ENCODE measurements around the gene CSTF1.

DNA sequence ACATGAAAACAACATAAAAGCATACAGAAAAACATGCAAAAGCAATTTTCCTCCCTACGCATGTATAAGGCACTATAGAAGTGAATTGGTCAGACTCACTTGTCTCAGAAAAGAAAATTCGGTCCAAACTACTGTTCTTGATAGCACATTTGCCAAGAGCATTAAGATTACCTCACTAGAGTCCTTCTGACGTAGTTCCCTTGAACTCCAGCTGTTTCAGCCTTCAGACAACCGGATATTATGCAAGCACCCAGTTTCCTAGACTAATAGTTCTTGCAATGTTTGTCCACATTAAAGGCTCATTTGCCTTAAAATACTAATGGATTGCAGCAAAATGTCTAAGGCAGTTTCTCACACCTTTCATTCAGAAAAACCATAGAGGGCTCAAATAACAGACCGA lies 17.1 kb downstream of the CSTF1 start:
- TF ChIP-seq, protein P1, sequence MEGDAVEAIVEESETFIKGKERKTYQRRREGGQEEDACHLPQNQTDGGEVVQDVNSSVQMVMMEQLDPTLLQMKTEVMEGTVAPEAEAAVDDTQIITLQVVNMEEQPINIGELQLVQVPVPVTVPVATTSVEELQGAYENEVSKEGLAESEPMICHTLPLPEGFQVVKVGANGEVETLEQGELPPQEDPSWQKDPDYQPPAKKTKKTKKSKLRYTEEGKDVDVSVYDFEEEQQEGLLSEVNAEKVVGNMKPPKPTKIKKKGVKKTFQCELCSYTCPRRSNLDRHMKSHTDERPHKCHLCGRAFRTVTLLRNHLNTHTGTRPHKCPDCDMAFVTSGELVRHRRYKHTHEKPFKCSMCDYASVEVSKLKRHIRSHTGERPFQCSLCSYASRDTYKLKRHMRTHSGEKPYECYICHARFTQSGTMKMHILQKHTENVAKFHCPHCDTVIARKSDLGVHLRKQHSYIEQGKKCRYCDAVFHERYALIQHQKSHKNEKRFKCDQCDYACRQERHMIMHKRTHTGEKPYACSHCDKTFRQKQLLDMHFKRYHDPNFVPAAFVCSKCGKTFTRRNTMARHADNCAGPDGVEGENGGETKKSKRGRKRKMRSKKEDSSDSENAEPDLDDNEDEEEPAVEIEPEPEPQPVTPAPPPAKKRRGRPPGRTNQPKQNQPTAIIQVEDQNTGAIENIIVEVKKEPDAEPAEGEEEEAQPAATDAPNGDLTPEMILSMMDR (IDR thresholded peaks at IDR 0.05): no peak
- TF ChIP-seq POLR2A (IDR thresholded peaks at IDR 0.05) (no peak), EP300 (IDR thresholded peaks at IDR 0.05) (peak; percentile 23 to 60)

Data from tibial nerve (tissue), 4 donors.